ENCODE measurements around the gene TRIM27.
"Not testable (repeated sequence)": the region's sequence is repeated elsewhere in the genome, so short reads cannot be mapped to it uniquely, and the experiment has no call there.

TRIM27 gene

GRCh38 chr6:28965706-28966105 is 41.9 kb upstream of the TRIM27 start:
- H2AFZ ChIP-seq (ENCODE audit: low read length) = no peak overlapping the region
- H3K4me2 ChIP-seq (ENCODE audit: low read depth, low read length, poor library complexity, severe bottlenecking) = no peak overlapping the region
- TF ChIP-seq CTCF (conservative IDR thresholded peaks at IDR 0.05; ENCODE audit: low read length) (no peak), EZH2phosphoT487 (IDR thresholded peaks at IDR 0.05; ENCODE audit: borderline replicate concordance) (no peak)
- H3K4me3 ChIP-seq (ENCODE audit: low read length, poor library complexity, severe bottlenecking) = no peak overlapping the region
- no peaks in the 10 kb centered on the region for H3K79me2 ChIP-seq (ENCODE audit: insufficient read depth, low read length)
- H3K9me2 ChIP-seq (replicated peaks; ENCODE audit: low read depth, low read length) = no peaks in the 10 kb centered on the region
- no peaks in the 10 kb centered on the region for H3F3A ChIP-seq (ENCODE audit: low read depth)
- H3K9me3 ChIP-seq (ENCODE audit: insufficient read depth, low read depth, low read length) = peaks cover 5% of the 10 kb centered on the region; the same call in 1 of the 2 replicates
- H4K20me1 ChIP-seq (ENCODE audit: insufficient read depth, low read length, poor library complexity, severe bottlenecking) = no peaks in the 10 kb centered on the region
- no peaks in the 10 kb centered on the region for H3K27me3 ChIP-seq (ENCODE audit: insufficient read depth, low read length, poor library complexity, severe bottlenecking)
- H3K9ac ChIP-seq (ENCODE audit: low read depth, low read length, poor library complexity, severe bottlenecking) = no peak overlapping the region
- H3K36me3 ChIP-seq (ENCODE audit: insufficient read depth, low read length) = no peaks in the 10 kb centered on the region
- H3K4me1 ChIP-seq (ENCODE audit: insufficient read depth, low read length, poor library complexity, severe bottlenecking) = no peaks in the 10 kb centered on the region

DNA sequence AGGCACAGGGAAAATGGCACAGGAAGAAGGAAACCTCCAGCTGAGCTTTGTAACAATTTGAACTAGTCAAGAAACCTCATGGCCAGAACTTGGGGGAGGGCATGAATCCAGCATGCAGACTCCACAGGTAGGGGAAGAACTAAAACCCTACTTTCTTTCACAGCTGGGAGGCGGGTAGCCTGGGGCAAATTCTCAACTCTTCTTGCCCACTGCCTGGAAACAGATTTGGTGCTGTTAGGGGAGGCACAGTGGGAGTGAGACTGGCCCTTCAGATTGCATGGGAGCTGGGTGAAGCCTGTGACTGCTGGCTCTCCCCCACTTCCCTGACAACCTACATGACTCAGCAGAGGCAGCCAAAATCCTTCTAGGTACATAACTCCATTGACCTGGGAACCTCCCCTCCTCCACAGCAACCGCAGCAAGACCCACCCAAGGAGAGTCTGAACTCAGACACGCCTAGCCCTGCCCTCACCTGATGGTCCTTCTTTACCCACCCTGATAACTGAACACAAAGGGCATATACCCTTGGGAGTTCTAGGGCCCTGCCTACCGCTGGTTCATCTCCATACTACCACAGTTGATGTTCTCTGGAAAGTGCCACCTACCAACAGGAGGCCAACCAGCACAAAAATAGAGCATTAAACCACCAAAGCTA is 37.2 kb upstream of the TRIM27 start:
- Histone ChIP-seq H3K4me3 (ENCODE audit: low read length, poor library complexity, severe bottlenecking) (no peak overlapping the region), H3K9me2 (replicated peaks; ENCODE audit: low read depth, low read length) (no peaks in the 10 kb centered on the region), H3K4me2 (ENCODE audit: low read depth, low read length, poor library complexity, severe bottlenecking) (no peak overlapping the region), H4K20me1 (ENCODE audit: insufficient read depth, low read length, poor library complexity, severe bottlenecking) (no peaks in the 10 kb centered on the region), H3K4me1 (ENCODE audit: insufficient read depth, low read length, poor library complexity, severe bottlenecking) (no peaks in the 10 kb centered on the region), H3F3A (ENCODE audit: low read depth) (no peaks in the 10 kb centered on the region), H3K9me3 (ENCODE audit: insufficient read depth, low read depth, low read length) (no peaks in the 10 kb centered on the region), H3K27me3 (ENCODE audit: insufficient read depth, low read length, poor library complexity, severe bottlenecking) (no peaks in the 10 kb centered on the region), H2AFZ (ENCODE audit: low read length) (no peak overlapping the region), H3K79me2 (ENCODE audit: insufficient read depth, low read length) (no peaks in the 10 kb centered on the region), H3K9ac (ENCODE audit: low read depth, low read length, poor library complexity, severe bottlenecking) (no peak overlapping the region), H3K36me3 (ENCODE audit: insufficient read depth, low read length) (no peaks in the 10 kb centered on the region)
- no peak for TF ChIP-seq EZH2phosphoT487 (IDR thresholded peaks at IDR 0.05; ENCODE audit: borderline replicate concordance)
- no peak for TF ChIP-seq CTCF (conservative IDR thresholded peaks at IDR 0.05; ENCODE audit: low read length)

- not testable (repeated sequence) for H3K36me3 ChIP-seq (ENCODE audit: insufficient read depth, low read length); H3K9ac ChIP-seq (ENCODE audit: low read depth, low read length, poor library complexity, severe bottlenecking); H4K20me1 ChIP-seq (ENCODE audit: insufficient read depth, low read length, poor library complexity, severe bottlenecking); H3F3A ChIP-seq (ENCODE audit: low read depth); H3K79me2 ChIP-seq (ENCODE audit: insufficient read depth, low read length); H3K4me1 ChIP-seq (ENCODE audit: insufficient read depth, low read length, poor library complexity, severe bottlenecking); H3K27me3 ChIP-seq (ENCODE audit: insufficient read depth, low read length, poor library complexity, severe bottlenecking); H3K4me3 ChIP-seq (ENCODE audit: low read length, poor library complexity, severe bottlenecking); H3K9me3 ChIP-seq (ENCODE audit: insufficient read depth, low read depth, low read length); H2AFZ ChIP-seq (ENCODE audit: low read length); H3K9me2 ChIP-seq (replicated peaks; ENCODE audit: low read depth, low read length); H3K4me2 ChIP-seq (ENCODE audit: low read depth, low read length, poor library complexity, severe bottlenecking)
Observed at GRCh38 chr6:28958561-28959243, 34.9 kb upstream of the TRIM27 start.

- not testable (repeated sequence) for H3K79me2 ChIP-seq (ENCODE audit: insufficient read depth, low read length); H3K9ac ChIP-seq (ENCODE audit: low read depth, low read length, poor library complexity, severe bottlenecking); H3K4me1 ChIP-seq (ENCODE audit: insufficient read depth, low read length, poor library complexity, severe bottlenecking); H3K4me3 ChIP-seq (ENCODE audit: low read length, poor library complexity, severe bottlenecking); H4K20me1 ChIP-seq (ENCODE audit: insufficient read depth, low read length, poor library complexity, severe bottlenecking); H3K9me3 ChIP-seq (ENCODE audit: insufficient read depth, low read depth, low read length); H3F3A ChIP-seq (ENCODE audit: low read depth); H3K9me2 ChIP-seq (replicated peaks; ENCODE audit: low read depth, low read length); H3K4me2 ChIP-seq (ENCODE audit: low read depth, low read length, poor library complexity, severe bottlenecking); H3K36me3 ChIP-seq (ENCODE audit: insufficient read depth, low read length); H3K27me3 ChIP-seq (ENCODE audit: insufficient read depth, low read length, poor library complexity, severe bottlenecking); H2AFZ ChIP-seq (ENCODE audit: low read length)
Observed at GRCh38 chr6:28957795-28958314, 34.1 kb upstream of the TRIM27 start.
